NB4 (cell line): ENCODE measurements around the gene MIA2.

Experiments
- TF ChIP-seq, protein P1 (sequence below): IDR thresholded peaks from one replicate; pipeline ENCODE4 v1.5.1; 2012; ENCODE audit warnings: low read depth, low read length
- TF ChIP-seq, protein P2 (sequence below): IDR thresholded peaks from 2 replicates; pipeline ENCODE4 v1.6.1; 2011; ENCODE audit warnings: low read depth, low read length

DNA sequence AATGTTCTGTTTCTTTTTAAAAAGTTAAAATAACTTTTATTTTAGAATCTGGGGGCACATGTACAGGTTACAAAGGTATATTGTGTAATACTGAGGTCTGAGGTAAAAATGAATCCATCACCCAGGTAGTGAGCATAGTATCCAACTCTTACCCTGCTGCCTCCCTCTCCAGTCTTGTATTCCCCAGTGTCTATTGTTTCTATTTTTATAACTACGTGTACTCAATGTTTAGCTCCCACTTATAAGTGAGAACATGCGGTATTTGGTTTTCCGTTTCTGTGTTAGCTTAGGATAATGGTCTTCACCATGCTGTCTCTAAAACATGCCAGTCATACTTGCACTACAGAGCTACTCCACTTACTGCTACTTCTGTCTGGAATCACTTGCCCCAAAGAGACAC, 190.1 kb downstream of the MIA2 start:
- TF ChIP-seq, protein P1, sequence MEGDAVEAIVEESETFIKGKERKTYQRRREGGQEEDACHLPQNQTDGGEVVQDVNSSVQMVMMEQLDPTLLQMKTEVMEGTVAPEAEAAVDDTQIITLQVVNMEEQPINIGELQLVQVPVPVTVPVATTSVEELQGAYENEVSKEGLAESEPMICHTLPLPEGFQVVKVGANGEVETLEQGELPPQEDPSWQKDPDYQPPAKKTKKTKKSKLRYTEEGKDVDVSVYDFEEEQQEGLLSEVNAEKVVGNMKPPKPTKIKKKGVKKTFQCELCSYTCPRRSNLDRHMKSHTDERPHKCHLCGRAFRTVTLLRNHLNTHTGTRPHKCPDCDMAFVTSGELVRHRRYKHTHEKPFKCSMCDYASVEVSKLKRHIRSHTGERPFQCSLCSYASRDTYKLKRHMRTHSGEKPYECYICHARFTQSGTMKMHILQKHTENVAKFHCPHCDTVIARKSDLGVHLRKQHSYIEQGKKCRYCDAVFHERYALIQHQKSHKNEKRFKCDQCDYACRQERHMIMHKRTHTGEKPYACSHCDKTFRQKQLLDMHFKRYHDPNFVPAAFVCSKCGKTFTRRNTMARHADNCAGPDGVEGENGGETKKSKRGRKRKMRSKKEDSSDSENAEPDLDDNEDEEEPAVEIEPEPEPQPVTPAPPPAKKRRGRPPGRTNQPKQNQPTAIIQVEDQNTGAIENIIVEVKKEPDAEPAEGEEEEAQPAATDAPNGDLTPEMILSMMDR: no peak
- TF ChIP-seq, protein P2, sequence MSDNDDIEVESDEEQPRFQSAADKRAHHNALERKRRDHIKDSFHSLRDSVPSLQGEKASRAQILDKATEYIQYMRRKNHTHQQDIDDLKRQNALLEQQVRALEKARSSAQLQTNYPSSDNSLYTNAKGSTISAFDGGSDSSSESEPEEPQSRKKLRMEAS: no peak
